GM19397 (cell line): ENCODE data around the gene DNAH3.
"Not testable (repeated sequence)": the region's sequence is repeated elsewhere in the genome, so short reads cannot be mapped to it uniquely, and the experiment has no call there.

ENCODE experiments used
- ATAC-seq: cut with Tn5 transposase; IDR thresholded peaks from one replicate; pipeline ENCODE4 v1.9.1; 2021; ENCODE audit warnings: mild to moderate bottlenecking, moderate library complexity; ENCODE audit not compliant: unreplicated experiment

The DNAH3 gene

DNA sequence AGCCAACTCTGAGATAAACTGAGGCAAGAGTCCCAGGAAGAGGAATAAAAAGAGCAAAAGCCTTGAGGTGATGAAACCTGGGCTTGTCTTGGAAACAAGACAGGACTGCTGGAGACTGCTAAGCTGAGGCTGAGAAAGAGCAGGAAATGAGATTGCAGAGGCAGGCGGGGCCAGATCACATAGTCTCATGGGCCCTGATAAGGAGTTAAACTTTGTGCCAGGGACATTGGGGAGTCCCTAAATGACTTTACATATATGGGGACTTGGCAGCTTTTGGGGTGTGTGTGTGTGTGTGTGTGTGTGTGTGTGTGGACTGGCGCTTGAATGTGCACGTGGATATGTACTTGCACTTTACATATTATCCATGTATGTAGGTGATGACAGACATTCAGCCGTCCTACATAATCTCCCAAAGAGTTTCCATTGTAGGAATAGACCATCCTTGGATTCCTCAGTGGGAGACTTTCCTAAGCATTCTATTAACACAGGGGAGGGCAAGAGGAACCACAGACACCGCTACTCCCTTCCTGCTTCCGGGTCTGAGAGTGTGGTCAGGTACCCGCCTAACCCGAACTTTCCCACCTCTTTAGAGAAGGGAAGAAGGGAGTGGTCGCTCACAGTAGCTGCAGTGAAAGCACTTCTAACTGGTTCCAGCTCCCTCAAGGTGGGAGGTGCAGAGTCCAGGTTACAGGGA lies 127.0 kb downstream of the DNAH3 start:
- no peak for ATAC-seq

DNA sequence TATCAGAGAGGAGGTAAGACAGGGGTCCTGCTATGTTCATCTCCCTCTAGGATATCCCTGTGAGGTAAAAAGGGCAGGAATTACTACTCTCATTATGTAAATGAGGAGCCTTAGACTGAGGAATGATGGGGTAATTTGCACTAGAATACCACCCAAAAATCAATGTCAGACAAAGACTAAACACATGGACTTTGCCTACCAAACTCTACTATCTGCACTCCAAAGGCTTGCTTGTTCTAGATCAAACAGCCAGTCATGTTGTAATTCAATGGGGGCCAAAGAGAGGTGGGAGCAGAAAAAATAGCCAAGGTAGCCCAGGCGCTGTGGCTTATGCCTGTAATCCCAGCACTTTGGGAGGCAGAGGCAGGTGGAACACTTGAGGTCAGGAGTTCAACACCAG lies 129.3 kb downstream of the DNAH3 start:
- no peak for ATAC-seq

DNA sequence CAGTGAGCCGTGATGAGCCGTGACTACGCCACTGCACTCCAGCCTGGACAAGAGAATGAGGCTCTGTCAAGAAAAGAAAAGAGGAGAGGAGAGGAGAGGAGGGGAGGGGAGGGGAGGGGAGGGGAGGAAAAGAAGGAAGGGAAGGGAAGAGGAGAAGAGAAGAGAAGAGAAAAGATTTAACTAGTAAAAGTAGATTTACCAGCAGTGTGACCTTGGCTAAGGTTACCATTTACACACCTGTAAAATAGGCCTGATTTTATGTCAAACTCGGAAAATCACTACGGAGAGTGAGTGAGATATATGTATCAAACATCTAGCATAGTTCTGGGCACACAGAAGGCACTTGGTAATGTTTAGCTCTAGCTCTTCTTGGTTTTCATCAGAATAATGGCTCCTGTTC lies 140.8 kb downstream of the DNAH3 start:
- ATAC-seq = no peak

DNA sequence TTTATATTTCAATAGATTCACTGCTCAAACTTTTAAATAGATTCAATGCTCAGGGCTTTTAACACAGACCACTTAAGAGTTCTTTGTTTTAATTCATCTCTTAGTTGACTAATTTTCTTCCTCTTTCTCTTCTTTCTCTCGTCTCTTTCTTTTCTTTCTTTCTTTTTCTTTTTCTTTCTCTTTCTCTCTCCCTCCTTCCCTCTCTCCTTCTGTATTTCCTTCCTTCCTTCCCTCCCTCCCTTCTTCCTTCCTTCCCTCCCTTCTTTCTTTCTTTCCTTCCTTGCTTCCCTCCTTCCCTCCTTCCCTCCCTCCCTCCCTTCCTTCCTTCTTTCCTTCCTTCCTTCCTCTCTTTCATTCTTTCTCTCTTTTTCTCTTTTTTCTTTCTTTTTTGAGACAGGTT lies 145.6 kb downstream of the DNAH3 start:
- no peak for ATAC-seq

DNA sequence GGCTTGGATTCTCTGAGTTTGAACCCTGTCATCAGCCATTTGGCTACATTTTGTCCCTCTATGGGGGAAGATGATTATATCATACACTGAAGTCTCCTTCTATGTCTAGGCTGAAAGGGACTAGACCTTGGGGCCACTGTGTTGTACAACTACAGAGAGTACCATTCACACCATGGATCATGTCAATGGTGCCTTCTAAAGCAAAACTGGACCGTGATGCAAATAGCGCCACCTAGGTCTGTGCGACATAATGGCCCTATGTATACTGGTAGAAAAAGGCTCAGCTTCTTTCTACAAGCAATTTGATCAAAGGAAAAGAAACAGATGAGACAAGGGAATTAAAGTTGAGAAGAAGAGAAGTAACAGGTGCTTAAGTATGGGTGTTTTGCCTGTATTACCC lies 149.4 kb downstream of the DNAH3 start:
- ATAC-seq = no peak

DNA sequence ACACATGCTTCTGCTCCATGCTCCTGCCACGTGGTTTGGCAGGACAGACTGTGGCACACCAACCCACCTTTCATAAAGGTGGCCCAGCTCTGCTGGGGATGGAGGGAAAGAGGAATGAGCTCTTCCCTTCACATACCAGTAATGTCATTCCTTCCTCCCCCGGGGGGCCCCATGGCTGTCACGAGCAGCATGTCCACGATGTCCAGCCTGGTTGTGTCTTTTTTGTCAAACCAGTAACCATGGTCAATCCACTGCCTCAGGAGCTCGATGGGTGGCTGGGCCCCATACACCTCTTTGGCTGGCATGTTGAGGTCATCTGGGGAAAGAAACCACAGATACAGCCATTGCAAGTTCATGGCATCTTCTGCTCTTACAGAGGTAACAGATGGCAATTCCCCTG lies 153.5 kb downstream of the DNAH3 start:
- no peak for ATAC-seq

DNA sequence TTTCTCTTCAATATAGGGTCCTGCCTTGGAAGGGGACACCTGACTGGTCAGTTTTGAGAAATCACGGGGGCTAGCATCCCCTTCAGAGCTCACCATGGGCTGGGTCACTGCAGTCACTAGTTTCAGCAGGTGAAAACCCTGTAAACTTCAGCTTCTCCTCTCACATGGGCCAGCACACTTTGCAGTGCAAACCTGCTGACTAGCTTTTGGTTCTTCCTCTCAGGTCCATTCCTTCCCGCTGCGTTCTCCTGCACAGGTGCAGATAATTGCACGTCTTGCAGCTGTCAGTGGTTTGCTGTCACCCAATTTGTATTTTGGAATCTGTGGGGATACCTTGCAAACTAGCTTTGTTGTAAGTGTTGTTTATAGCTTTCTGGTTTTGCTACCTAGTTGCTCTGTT lies 154.9 kb downstream of the DNAH3 start:
- no peak for ATAC-seq

DNA sequence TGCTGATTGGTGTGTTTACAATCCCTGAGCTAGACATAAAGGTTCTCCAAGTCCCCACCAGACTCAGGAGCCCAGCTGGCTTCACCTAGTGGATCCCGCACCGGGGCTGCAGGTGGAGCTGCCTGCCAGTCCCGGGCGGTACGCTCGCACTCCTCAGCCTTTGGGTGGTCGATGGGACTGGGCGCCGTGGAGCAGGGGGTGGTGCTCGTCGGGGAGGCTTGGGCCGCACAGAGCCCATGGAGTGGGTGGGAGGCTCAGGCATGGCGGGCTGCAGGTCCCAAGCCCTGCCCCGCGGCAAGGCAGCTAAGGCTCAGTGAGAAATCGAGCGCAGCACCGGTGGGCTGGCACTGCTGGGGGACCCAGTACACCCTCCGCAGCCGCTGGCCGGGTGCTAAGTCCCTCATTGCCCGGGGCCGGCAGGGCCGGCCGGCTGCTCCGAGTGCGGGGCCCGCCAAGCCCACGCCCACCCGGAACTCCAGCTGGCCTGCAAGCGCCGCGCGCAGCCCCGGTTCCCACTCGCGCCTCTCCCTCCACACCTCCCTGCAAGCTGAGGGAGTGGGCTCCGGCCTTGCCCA lies 161.1 kb downstream of the DNAH3 start:
- not testable (repeated sequence) for ATAC-seq

DNA sequence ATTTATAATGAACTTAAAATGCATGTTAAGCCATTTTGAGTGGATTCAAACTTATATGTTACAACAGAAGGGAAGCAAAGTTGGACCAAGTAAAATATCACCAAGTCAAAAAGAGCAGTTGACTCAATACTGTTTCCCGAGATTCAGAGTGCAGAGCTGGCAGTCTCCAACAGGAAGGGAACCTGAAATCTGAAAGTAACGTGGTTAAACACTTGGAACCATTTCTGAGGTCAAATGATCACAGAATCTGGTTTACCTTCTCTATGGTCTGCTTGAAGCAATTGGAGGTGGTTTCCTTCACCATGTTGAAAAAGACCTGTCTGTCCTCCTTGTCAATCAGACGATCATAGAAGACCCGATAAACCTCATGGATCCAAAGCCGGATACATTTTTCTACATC lies 163.6 kb downstream of the DNAH3 start:
- ATAC-seq = no peak

DNA sequence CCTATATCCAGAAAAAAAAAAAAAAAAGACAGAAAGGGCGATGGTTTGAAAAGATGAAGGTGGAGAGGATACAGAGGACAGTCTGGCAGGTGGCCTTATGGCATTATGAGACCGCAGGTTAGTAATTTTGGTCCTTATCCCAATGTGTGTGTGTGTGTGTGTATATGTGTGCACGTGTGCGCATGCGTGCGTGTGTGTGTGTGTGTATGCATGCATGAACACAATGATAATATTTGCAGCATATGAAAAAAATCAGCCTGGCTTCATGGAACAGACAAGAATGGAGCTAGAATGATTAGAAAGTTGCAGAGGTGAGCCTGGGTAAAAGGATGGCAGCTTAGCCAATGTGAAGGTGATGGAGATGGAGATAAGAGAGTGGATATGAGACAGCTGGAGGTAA lies 166.6 kb downstream of the DNAH3 start:
- ATAC-seq = no peak

DNA sequence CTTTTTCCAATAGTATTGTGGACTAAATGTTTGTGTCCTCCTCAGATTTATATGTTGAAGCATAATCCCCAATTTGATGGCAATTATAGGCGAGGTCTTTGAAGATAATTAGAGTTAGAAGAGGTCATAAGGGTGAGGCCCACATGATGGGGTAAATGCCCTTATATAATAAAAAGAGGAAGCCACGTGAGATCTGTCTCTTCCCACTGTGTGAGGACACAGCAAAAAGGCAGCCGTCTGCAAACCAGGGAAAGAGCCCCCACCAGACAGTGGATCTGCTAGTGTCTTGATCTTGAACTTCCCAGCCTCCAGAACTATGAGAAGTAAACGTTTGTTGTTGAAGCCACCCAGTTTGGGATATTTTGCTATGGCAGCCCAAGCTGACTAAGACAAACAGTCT lies 174.1 kb downstream of the DNAH3 start:
- no peak for ATAC-seq

DNA sequence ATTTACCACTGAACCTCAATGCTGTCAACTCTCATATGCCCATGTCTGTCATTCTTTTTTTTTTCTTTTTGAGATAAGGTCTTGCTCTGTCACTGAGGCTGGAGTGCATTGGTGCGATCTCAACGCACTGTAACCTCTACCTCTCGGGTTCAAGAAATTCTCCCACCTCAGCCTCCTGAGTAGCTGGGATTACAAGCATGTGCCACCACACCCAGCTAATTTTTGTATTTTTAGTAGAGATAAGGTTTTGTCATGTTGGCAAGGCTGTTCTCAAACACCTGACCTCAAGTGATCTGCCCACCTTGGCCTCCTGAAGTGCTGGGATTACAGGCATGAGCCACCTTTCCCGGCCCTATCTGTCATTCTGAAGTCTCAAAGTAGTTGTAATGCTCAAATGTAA lies 177.4 kb downstream of the DNAH3 start:
- not testable (repeated sequence) for ATAC-seq

DNA sequence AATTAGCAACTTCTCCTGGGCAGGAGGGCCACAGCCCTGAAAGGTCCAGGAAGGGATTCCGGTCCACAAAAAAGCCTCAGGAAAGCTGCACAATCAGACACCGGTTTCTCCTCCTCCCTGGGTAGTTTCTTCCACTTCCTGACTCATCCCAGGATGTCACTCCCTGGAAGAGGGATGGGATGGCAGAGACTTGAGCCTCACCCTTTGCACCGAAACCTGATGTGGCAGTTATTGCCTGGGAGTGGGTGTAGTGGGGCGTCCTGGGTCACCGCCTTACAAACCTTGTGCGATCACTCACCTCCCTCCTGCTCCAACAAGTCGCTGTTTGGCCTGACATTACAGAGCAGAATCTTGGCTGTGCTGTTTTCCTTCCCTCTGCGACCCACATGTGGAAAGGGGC lies 179.2 kb downstream of the DNAH3 start:
- no peak for ATAC-seq

DNA sequence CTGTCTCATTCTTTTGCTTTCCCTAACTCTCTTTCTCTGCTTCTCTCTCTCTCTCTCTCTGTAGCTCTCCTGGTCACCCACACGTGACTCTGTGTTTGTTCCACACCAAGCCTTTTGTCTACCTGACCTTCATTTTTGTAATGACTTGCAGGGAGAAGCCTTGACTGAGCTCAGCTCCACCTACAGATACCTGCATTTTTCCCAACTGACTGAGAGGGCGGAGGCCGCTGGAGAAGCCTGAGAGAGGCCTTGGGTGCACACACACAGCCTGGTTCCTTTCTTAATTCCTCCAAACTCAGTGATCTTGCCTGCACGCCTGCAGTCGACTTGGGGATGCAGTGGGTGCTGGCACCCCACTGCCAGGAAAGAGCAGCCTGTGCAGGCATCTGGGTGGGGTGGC lies 181.3 kb downstream of the DNAH3 start:
- ATAC-seq = no peak

DNA sequence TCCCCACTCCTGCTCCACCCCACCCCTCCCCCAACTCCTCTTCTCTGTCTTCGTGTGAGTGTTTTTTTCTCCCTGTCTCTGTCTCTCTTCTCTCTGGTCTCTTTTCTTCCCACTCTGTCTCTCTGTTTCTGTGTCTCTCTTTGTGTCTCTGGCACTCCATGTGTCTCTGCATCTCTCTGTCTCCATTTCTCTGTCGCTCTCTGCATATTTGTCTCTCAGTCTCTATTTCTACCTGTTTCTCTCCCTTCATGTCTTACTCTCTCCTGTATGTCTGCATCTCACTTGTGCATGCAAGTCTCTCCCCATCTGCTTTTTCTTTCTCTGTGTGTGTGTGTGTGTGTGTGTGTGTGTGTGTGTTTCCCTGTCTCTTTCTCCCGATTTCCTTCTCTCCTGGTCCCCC lies 181.9 kb downstream of the DNAH3 start:
- no peak for ATAC-seq

DNA sequence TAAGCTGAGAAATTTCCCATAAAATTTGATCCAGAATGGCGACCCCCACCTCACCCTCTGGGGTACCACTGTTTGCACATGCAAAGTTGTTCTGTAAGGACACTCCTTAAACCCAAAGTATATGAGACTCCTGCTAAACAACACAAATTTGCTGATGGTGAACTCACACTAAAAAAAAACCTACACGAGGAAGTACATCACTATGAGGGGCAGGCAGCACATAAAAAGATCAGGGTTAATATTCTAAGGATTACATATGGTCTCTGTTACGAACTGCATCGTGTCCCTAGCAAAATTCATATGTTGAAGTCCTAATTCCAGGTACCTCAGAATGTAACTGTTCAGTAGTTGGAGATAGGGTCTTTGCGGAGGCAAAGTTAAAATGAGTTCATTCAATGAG lies 189.7 kb downstream of the DNAH3 start:
- ATAC-seq = no peak

DNA sequence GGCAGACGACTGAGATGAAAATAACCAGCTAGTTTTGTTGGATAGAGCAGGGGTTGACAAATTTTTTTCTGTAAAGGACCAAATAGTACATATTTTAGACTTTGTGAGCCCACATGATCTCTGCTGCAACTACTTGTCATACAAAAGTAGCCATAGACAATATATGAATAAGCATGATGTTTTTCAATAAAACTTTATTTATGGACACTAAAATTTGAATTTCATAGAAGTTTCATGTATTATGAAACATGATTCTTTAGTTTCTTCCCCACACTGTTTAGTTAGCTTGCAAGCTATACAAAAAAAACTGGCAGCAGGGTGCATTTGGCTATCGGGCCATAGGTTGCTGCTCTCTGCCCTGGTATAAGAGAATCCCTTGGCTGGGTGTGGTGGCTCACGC lies 193.5 kb downstream of the DNAH3 start:
- ATAC-seq = no peak

DNA sequence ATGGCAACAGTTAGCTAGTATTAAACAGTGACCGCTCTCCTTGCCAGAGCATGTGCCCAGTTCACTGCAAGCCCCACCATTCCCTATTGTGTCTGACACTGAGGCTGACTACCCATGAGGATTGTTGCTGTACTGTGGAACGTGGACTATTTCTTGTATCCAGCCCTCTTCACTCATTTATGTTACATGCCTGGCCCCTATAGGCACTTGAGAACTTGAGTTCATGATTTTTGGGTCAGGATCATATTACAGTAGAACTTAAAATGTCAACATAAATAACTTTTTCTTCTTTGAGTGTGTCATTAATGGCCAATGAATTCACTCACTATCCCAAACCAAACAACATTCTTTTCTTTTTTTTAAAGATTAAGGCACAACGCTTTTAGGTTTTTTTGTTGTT lies 194.3 kb downstream of the DNAH3 start:
- ATAC-seq = no peak

DNA sequence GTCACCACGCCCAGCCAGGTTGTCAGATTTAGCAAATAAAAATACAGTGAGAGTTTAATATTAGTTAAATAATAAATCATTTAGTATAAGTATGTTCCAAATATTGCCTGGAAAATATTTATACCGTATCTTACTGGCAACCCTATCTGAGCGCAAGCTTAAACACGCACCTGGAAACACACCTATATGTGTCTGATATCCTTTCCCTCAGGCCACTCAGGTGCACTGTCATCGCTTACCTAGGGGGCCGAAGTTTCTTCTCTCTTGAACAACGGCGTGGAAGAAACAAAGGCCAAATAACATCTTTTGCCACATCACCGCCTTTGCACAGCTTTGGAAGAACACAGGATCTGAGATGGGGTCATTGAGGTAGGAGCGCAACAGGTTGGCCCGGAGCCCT lies 196.1 kb downstream of the DNAH3 start:
- no peak for ATAC-seq

DNA sequence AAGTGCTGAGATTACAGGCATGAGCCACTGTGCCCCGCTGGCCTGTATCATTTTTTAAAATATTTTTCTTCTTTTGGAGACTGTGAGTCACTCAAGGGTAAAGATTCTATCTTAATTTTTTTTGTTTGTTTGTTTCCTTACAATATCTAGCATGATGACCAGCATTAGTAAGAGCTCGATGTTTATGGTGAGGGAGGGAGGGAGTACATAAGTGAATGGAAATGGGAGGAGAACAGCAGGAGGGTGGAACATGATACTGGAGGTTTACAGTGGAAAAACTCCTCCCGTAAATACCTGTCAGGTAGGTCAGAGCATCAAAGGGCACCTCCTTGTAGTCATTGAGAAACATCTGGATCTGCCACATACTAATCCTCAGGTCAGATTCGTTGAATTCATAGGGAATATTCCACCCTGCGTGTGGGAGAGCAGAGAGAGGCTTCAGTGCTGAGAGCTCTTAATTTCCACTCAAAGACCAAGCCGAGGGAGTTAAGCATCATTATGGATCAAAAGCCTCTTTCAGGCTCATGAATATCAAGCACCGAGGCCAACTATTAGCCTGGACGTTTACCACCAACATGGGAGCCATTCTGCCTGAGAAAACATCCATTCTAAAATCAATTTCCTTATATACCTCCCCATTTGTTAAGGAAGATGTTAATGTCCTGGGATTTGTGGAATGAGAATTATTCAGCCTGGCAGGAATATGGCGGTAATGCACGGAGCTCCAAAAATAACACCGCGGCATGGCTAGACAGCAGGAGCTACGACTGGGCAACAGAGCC lies 198.3 kb downstream of the DNAH3 start:
- no peak for ATAC-seq

DNA sequence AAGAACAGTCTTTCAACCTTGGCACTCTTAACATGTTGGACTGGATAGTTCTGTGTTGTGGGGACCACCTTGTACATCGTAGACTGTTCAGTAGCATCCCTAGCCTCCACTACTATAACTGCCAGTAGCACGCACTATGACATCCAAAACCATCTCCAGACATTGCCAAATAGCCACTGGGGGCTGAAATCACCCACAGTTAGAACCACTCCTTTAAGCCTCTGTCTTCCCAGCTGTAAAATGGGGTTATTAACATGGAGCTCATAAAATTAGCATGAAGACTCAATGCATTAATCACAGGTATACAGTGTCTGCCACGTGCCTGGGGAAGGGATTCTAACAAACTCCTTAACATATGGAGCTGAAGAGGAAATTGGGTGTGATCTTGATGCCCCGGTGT lies 200.4 kb downstream of the DNAH3 start:
- no peak for ATAC-seq

DNA sequence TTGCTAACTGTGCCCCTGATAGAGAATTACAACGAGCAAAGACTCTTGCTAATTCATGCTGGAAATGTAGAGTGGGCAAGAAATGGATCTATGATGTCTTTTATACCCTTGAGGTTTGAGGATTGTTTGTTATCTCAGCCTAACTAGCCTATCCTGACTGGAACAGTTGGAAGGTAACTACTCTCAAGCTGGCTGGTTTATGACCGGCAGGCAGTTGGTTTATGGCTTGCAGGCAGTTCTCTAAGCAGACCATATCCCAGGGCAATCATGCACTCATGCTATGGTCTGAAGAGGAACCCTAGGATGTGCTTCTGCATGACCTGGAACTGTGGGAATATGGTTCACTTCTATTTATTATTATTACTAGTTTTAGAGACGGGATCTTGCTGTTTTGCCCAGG lies 201.0 kb downstream of the DNAH3 start:
- ATAC-seq = no peak
